MV-4-11 (cell line): ENCODE data around the gene TMEM107.

ENCODE experiments used
- DNase-seq: peaks from one replicate; lab custom pipeline; 2025; lab: John Stamatoyannopoulos, UW

TMEM107 gene

GRCh38 chr17:8162233-8162996, 13.8 kb downstream of the TMEM107 start, which contains the start of gene VAMP2:
TSS of gene VAMP2 (minus strand) at chr17:8162948. CDS start at chr17:8162879, 69 bp downstream.
- no peak for DNase-seq

GRCh38 chr17:8161289-8162232, 14.6 kb downstream of the TMEM107 start:
- no peak for DNase-seq

- DNase-seq = no peak
These were observed 15.4 kb downstream of the TMEM107 start for GRCh38 chr17:8160741-8161221.

GRCh38 chr17:8160224-8160577, 16.0 kb downstream of the TMEM107 start:
- DNase-seq = no peak

- no peak for DNase-seq
These were observed 16.5 kb downstream of the TMEM107 start for GRCh38 chr17:8159459-8160223.

GRCh38 chr17:8159032-8159400, 17.2 kb downstream of the TMEM107 start:
- DNase-seq = no peak

GRCh38 chr17:8158267-8159031, 17.7 kb downstream of the TMEM107 start:
- peak; percentile 96 for DNase-seq

GRCh38 chr17:8156246-8156992, 19.8 kb downstream of the TMEM107 start:
- peak; percentile 100 for DNase-seq

- DNase-seq = no peak
These were observed 20.3 kb downstream of the TMEM107 start for GRCh38 chr17:8155996-8156245.

GRCh38 chr17:8155231-8155995, 20.8 kb downstream of the TMEM107 start:
- DNase-seq = no peak

- DNase-seq = no peak
These were observed 21.5 kb downstream of the TMEM107 start for GRCh38 chr17:8154608-8155155.

GRCh38 chr17:8153957-8154607, 22.1 kb downstream of the TMEM107 start:
- DNase-seq = peak; percentile 81

- DNase-seq = peak; percentile 51
These were observed 22.6 kb downstream of the TMEM107 start for GRCh38 chr17:8153525-8153956.

GRCh38 chr17:8153031-8153451, 23.1 kb downstream of the TMEM107 start:
- no peak for DNase-seq

- peak; percentile 96 for DNase-seq
These were observed 23.9 kb downstream of the TMEM107 start, which contains the start of gene PER1 for GRCh38 chr17:8152112-8152775. TSS of gene PER1 (minus strand) at chr17:8152404. CDS start at chr17:8150706, 1,698 bp downstream.

- DNase-seq = peak; percentile 43
These were observed 24.5 kb downstream of the TMEM107 start for GRCh38 chr17:8151641-8152111.

- DNase-seq = peak; percentile 70
These were observed 25.0 kb downstream of the TMEM107 start for GRCh38 chr17:8151120-8151640.
